WTC11 (cell line): ENCODE data around the gene GPR83.

ENCODE experiments used
- EMX1 ChIP-seq: fragments of 250-450 bp; sonication (Bioruptor Pico); IDR thresholded peaks from 2 replicates; pipeline ENCODE4 v1.8.0; 2021; ENCODE audit warnings: mild to moderate bottlenecking
- IRF2 ChIP-seq: sonication (generic); formaldehyde crosslinking; IDR thresholded peaks from 2 replicates; pipeline ENCODE4 v1.8.0; 2022; ENCODE audit warnings: low read depth, missing genetic modification reagents, borderline replicate concordance
- JUN ChIP-seq: sonication (generic); formaldehyde crosslinking; IDR thresholded peaks from 2 replicates; pipeline ENCODE4 v1.8.0; 2023; ENCODE audit warnings: mild to moderate bottlenecking, missing genetic modification reagents
- ZBTB21 ChIP-seq: sonication (generic); formaldehyde crosslinking; IDR thresholded peaks from 2 replicates; pipeline ENCODE4 v1.8.1; 2023; ENCODE audit warnings: mild to moderate bottlenecking, missing genetic modification reagents, borderline replicate concordance
- TF ChIP-seq, protein P1 (sequence below): sonication (generic); formaldehyde crosslinking; IDR thresholded peaks from 2 replicates; pipeline ENCODE4 v1.8.0; 2022; ENCODE audit warnings: mild to moderate bottlenecking, missing genetic modification reagents
- TF ChIP-seq, protein P2 (sequence below): fragments of 200-600 bp; IDR thresholded peaks from 2 replicates; pipeline ENCODE4 v1.8.0; 2022; ENCODE audit warnings: antibody characterized with exemption
- TF ChIP-seq, protein P3 (sequence below): fragments of 250-450 bp; sonication (Bioruptor Pico); IDR thresholded peaks from 2 replicates; pipeline ENCODE4 v1.9.0; 2021; ENCODE audit warnings: mild to moderate bottlenecking
- TF ChIP-seq, protein P4 (sequence below): sonication (generic); formaldehyde crosslinking; IDR thresholded peaks from 2 replicates; pipeline ENCODE4 v1.8.0; 2022; ENCODE audit warnings: mild to moderate bottlenecking, missing genetic modification reagents
- TF ChIP-seq, protein P5 (sequence below): sonication (generic); formaldehyde crosslinking; IDR thresholded peaks from 2 replicates; pipeline ENCODE4 v1.8.1; 2023; ENCODE audit warnings: mild to moderate bottlenecking, missing genetic modification reagents, moderate library complexity

DNA sequence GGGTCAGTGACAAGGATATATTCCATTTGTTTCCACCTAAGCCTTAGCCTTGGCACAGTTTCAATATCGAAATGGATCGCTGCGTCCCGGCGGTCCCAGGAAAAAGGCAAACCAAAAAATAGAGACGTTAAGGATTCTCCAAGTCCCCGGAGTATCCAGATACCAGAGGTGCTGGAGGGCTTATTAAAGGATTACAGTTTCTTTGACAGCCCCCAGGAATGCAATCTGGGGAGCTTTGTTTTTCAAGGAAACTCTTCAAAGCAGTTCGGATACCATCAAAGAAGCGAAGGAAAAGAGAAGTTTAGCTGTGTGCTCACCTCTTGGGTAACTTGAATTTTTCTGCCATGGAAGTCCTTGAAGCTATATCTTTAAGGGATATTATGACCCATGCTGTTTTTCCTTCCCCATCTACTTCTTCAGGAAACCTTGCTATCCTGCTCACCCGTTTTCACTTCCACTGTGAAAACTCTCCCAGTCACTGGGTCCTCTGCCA lies 600 bp upstream of the GPR83 start:
- TF ChIP-seq, protein P1, sequence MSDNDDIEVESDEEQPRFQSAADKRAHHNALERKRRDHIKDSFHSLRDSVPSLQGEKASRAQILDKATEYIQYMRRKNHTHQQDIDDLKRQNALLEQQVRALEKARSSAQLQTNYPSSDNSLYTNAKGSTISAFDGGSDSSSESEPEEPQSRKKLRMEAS (CRISPR knock-in tag) = no peak
- TF ChIP-seq, protein P2, sequence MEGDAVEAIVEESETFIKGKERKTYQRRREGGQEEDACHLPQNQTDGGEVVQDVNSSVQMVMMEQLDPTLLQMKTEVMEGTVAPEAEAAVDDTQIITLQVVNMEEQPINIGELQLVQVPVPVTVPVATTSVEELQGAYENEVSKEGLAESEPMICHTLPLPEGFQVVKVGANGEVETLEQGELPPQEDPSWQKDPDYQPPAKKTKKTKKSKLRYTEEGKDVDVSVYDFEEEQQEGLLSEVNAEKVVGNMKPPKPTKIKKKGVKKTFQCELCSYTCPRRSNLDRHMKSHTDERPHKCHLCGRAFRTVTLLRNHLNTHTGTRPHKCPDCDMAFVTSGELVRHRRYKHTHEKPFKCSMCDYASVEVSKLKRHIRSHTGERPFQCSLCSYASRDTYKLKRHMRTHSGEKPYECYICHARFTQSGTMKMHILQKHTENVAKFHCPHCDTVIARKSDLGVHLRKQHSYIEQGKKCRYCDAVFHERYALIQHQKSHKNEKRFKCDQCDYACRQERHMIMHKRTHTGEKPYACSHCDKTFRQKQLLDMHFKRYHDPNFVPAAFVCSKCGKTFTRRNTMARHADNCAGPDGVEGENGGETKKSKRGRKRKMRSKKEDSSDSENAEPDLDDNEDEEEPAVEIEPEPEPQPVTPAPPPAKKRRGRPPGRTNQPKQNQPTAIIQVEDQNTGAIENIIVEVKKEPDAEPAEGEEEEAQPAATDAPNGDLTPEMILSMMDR = no peak
- TF ChIP-seq, protein P3, sequence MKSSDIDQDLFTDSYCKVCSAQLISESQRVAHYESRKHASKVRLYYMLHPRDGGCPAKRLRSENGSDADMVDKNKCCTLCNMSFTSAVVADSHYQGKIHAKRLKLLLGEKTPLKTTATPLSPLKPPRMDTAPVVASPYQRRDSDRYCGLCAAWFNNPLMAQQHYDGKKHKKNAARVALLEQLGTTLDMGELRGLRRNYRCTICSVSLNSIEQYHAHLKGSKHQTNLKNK (CRISPR knock-in tag) = no peak
- TF ChIP-seq IRF2 (CRISPR knock-in tag) (no peak), JUN (CRISPR knock-in tag) (no peak), EMX1 (CRISPR knock-in tag) (no peak), ZBTB21 (no peak)
- TF ChIP-seq, protein P4, sequence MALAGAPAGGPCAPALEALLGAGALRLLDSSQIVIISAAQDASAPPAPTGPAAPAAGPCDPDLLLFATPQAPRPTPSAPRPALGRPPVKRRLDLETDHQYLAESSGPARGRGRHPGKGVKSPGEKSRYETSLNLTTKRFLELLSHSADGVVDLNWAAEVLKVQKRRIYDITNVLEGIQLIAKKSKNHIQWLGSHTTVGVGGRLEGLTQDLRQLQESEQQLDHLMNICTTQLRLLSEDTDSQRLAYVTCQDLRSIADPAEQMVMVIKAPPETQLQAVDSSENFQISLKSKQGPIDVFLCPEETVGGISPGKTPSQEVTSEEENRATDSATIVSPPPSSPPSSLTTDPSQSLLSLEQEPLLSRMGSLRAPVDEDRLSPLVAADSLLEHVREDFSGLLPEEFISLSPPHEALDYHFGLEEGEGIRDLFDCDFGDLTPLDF (CRISPR knock-in tag) = no peak
- TF ChIP-seq, protein P5, sequence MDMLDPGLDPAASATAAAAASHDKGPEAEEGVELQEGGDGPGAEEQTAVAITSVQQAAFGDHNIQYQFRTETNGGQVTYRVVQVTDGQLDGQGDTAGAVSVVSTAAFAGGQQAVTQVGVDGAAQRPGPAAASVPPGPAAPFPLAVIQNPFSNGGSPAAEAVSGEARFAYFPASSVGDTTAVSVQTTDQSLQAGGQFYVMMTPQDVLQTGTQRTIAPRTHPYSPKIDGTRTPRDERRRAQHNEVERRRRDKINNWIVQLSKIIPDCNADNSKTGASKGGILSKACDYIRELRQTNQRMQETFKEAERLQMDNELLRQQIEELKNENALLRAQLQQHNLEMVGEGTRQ (CRISPR knock-in tag) = no peak
